Neural crest cell (in vitro differentiated cells): ENCODE data around the gene PLCH1. TPM values are rescaled to one million over a fixed set of nuclear protein-coding genes. Genes with fewer than 3 reads are reported as not detected.

Experiments used
- DNase-seq: peaks from one replicate; pipeline ENCODE4 v3.0.0; 2021; ENCODE audit warnings: low read depth, mixed read lengths, low spot score
- H3K27ac Mint-ChIP-seq: one replicate; pipeline ENCODE4 v1.8.0; 2021; ENCODE audit warnings: mild to moderate bottlenecking, mixed read lengths; ENCODE audit not compliant: unreplicated experiment
- H3K27me3 Mint-ChIP-seq: 2 replicates; pipeline ENCODE4 v1.8.0; 2021; ENCODE audit warnings: low read depth, mild to moderate bottlenecking, mixed read lengths
- H3K36me3 Mint-ChIP-seq: 2 replicates; pipeline ENCODE4 v1.8.0; 2021; ENCODE audit warnings: low read depth, mild to moderate bottlenecking, mixed read lengths
- H3K4me1 Mint-ChIP-seq: 2 replicates; pipeline ENCODE4 v1.8.0; 2021; ENCODE audit warnings: mixed read lengths
- H3K4me3 Mint-ChIP-seq: one replicate; pipeline ENCODE4 v1.8.0; 2021; ENCODE audit warnings: mild to moderate bottlenecking, mixed read lengths
- H3K9me3 Mint-ChIP-seq: 2 replicates; pipeline ENCODE4 v1.8.0; 2021; ENCODE audit warnings: mixed read lengths
- total RNA-seq: library from RNA; stranded (reverse); gene quantifications from 2 replicates; pipeline ENCODE4 v1.2.1, GENCODE V29; 2021
- TF ChIP-seq, protein P1 (sequence below): fragments of 200-600 bp; sonication (generic); conservative IDR thresholded peaks from 2 replicates; pipeline ENCODE4 v1.5.0; 2021; ENCODE audit warnings: antibody characterized with exemption, mild to moderate bottlenecking

PLCH1 gene
- total RNA-seq, 1 donor from 2014 or later: 22.4 TPM

GRCh38 chr3:155661042-155661441, 83.8 kb downstream of the PLCH1 start:
- H3K9me3 Mint-ChIP-seq: no peaks in the 10 kb centered on the region
- DNase-seq: no peak
- TF ChIP-seq, protein P1, sequence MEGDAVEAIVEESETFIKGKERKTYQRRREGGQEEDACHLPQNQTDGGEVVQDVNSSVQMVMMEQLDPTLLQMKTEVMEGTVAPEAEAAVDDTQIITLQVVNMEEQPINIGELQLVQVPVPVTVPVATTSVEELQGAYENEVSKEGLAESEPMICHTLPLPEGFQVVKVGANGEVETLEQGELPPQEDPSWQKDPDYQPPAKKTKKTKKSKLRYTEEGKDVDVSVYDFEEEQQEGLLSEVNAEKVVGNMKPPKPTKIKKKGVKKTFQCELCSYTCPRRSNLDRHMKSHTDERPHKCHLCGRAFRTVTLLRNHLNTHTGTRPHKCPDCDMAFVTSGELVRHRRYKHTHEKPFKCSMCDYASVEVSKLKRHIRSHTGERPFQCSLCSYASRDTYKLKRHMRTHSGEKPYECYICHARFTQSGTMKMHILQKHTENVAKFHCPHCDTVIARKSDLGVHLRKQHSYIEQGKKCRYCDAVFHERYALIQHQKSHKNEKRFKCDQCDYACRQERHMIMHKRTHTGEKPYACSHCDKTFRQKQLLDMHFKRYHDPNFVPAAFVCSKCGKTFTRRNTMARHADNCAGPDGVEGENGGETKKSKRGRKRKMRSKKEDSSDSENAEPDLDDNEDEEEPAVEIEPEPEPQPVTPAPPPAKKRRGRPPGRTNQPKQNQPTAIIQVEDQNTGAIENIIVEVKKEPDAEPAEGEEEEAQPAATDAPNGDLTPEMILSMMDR: no peak
- H3K27ac Mint-ChIP-seq: no peak overlapping the region
- H3K4me1 Mint-ChIP-seq: peaks cover 4% of the 10 kb centered on the region
- no peaks in the 10 kb centered on the region for H3K27me3 Mint-ChIP-seq
- peaks cover 2% of the 10 kb centered on the region for H3K36me3 Mint-ChIP-seq
- H3K4me3 Mint-ChIP-seq: no peak overlapping the region

DNA sequence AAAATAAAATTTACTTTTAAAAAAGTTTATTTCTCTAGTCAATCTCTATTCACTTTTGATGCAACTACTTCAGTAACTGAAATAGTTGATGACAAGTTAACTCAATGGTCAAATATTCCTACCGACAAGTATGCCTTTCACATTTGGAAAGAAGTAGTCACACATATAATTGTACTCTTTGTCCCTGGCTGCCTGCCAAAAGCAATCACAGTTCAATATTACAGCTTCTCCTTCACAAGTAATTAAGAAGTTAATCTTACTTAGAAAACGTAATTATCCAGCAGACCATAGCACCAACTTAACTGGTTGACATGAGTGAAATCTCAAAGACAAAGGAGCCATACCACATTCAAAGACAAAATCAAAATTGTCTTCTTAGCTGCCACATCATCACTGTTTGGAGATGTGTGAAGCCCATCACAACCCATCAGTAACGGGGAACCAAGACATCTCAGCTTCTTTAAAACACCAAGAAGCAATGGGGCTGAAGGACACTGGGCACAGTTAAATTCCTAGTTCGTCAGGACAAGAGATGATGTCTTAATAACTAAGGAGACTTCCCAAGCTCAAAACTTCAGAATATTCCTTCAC, 86.1 kb downstream of the PLCH1 start:
- Mint-ChIP-seq H3K9me3 (no peaks in the 10 kb centered on the region), H3K27me3 (no peaks in the 10 kb centered on the region), H3K27ac (no peak overlapping the region), H3K4me1 (peaks cover 4% of the 10 kb centered on the region), H3K36me3 (peaks cover 2% of the 10 kb centered on the region), H3K4me3 (no peak overlapping the region)
- TF ChIP-seq, protein P1: no peak
- no peak for DNase-seq

GRCh38 chr3:155658006-155658405, 86.9 kb downstream of the PLCH1 start:
- H3K27me3 Mint-ChIP-seq: no peaks in the 10 kb centered on the region
- H3K4me1 Mint-ChIP-seq: peaks cover 4% of the 10 kb centered on the region
- TF ChIP-seq, protein P1: no peak

DNA sequence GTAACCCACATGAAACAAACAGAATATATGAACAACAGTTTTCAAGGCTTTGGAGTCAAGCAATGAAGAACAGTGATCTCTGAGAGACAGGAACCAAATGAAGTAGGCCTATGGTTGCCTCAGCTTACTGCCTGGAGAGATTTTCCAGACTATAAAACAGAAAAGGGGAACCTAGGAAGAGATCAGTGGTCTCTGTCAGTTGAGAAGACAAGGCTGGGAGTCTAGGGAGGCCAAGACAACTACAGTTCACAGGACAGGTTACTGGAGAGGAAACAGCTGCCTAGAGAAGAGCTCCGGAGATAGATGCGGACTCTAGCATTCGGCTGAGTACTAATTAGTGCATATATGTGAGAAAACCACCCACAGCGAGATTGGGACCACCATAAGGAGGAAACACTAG, 87.7 kb downstream of the PLCH1 start:
- no peak for DNase-seq
- Mint-ChIP-seq H3K4me3 (no peak overlapping the region), H3K27me3 (no peaks in the 10 kb centered on the region), H3K36me3 (peaks cover 2% of the 10 kb centered on the region), H3K27ac (no peak overlapping the region), H3K4me1 (peaks cover 4% of the 10 kb centered on the region), H3K9me3 (no peaks in the 10 kb centered on the region)
- TF ChIP-seq, protein P1: no peak

More at GRCh38 chr3:155658006-155658405, 86.9 kb downstream of the PLCH1 start:
- no peak for DNase-seq
- H3K27ac Mint-ChIP-seq: no peak overlapping the region
- peaks cover 2% of the 10 kb centered on the region for H3K36me3 Mint-ChIP-seq
- H3K4me3 Mint-ChIP-seq: no peak overlapping the region
- no peaks in the 10 kb centered on the region for H3K9me3 Mint-ChIP-seq

- Mint-ChIP-seq H3K9me3 (no peaks in the 10 kb centered on the region), H3K27me3 (no peaks in the 10 kb centered on the region), H3K27ac (no peak overlapping the region), H3K4me1 (peaks cover 4% of the 10 kb centered on the region), H3K36me3 (peaks cover 2% of the 10 kb centered on the region), H3K4me3 (no peak overlapping the region)
- DNase-seq: no peak
- TF ChIP-seq, protein P1: no peak
Observed at GRCh38 chr3:155656466-155656865, 88.4 kb downstream of the PLCH1 start.
